ENCODE results near the gene RDH14. TPM values are rescaled to one million over a fixed set of nuclear protein-coding genes. Genes with fewer than 3 reads are reported as not detected.

The RDH14 gene
- 50.3 TPM for total RNA-seq
- long read RNA-seq, transcript RDH14-201 (2 exons, 1,587 nt), result major isoform, 125 of 134 reads
- long read RNA-seq, partial matches to known transcripts, result 0 of 134 reads
- long read RNA-seq, other reads (novel, unspliced or antisense), result 9 of 134 reads

GRCh38 chr2:18560031-18560796 is at the start of gene RDH14:
RDH14 (minus strand) TSS chr2:18560653; CDS start chr2:18560572, 81 bp downstream.
- DNase-seq (peak; percentile 95), ATAC-seq (peak; percentile 96)
- intact Hi-C loops (cut with micrococcal nuclease), result no loop called here

GRCh38 chr2:18610090-18610489 is 49.6 kb upstream of the RDH14 start:
- intact Hi-C loops (cut with micrococcal nuclease), result no loop called here
- no peak for DNase-seq
- peak; percentile 43 for ATAC-seq

- DNase-seq, result no peak
- intact Hi-C loops (cut with micrococcal nuclease), result no loop called here
- ATAC-seq, result no peak
These were observed 44.7 kb upstream of the RDH14 start for GRCh38 chr2:18605115-18605514.

- no peak for DNase-seq
- intact Hi-C loops (cut with micrococcal nuclease), result no loop called here
- no peak for ATAC-seq
These were observed 44.1 kb upstream of the RDH14 start for GRCh38 chr2:18604531-18604885.

- intact Hi-C loops (cut with micrococcal nuclease), result no loop called here
- DNase-seq (no peak), ATAC-seq (no peak)
These were observed 43.5 kb upstream of the RDH14 start for GRCh38 chr2:18603854-18604530.

- DNase-seq (no peak), ATAC-seq (no peak)
- intact Hi-C loops (cut with micrococcal nuclease), result no loop called here
These were observed 41.8 kb upstream of the RDH14 start for GRCh38 chr2:18602298-18602697.

- intact Hi-C loops (cut with micrococcal nuclease), result no loop called here
- DNase-seq (no peak), ATAC-seq (no peak)
These were observed 39.8 kb upstream of the RDH14 start for GRCh38 chr2:18600255-18600613.

GRCh38 chr2:18599509-18600254 is 39.2 kb upstream of the RDH14 start:
- DNase-seq (no peak), ATAC-seq (peak; percentile 65)
- intact Hi-C loops (cut with micrococcal nuclease), result no loop called here

- DNase-seq (no peak), ATAC-seq (peak; percentile 63)
- intact Hi-C loops (cut with micrococcal nuclease), result no loop called here
These were observed 38.5 kb upstream of the RDH14 start for GRCh38 chr2:18598848-18599484.

- intact Hi-C loops (cut with micrococcal nuclease), result no loop called here
These were observed 37.2 kb upstream of the RDH14 start for GRCh38 chr2:18597618-18598017.

GRCh38 chr2:18596993-18597392 is 36.5 kb upstream of the RDH14 start:
- DNase-seq, result no peak
- intact Hi-C loops (cut with micrococcal nuclease), result no loop called here
- peak; percentile 44 for ATAC-seq

More at GRCh38 chr2:18597618-18598017, 37.2 kb upstream of the RDH14 start:
- ATAC-seq (no peak), DNase-seq (no peak)

- DNase-seq, result no peak
- intact Hi-C loops (cut with micrococcal nuclease), result no loop called here
- ATAC-seq, result no peak
These were observed 33.0 kb upstream of the RDH14 start for GRCh38 chr2:18593496-18593895.

GRCh38 chr2:18592372-18592771 is 31.9 kb upstream of the RDH14 start:
- intact Hi-C loops (cut with micrococcal nuclease), result no loop called here
- DNase-seq, result no peak
- no peak for ATAC-seq

GRCh38 chr2:18589354-18589753 is 28.9 kb upstream of the RDH14 start, which contains the start of gene NT5C1B:
NT5C1B (minus strand) TSS chr2:18589569; CDS start chr2:18589468, 101 bp downstream.
- intact Hi-C loops (cut with micrococcal nuclease), result no loop called here
- no peak for DNase-seq
- ATAC-seq, result no peak

- no peak for DNase-seq
- ATAC-seq, result no peak
- intact Hi-C loops (cut with micrococcal nuclease), result no loop called here
These were observed 28.3 kb upstream of the RDH14 start for GRCh38 chr2:18588802-18589201.

- DNase-seq (no peak), ATAC-seq (no peak)
- intact Hi-C loops (cut with micrococcal nuclease), result no loop called here
These were observed 27.6 kb upstream of the RDH14 start for GRCh38 chr2:18588049-18588448.

GRCh38 chr2:18585526-18585925 is 25.1 kb upstream of the RDH14 start:
- ATAC-seq, result no peak

GRCh38 chr2:18584608-18584954 is 24.1 kb upstream of the RDH14 start:
- intact Hi-C loops (cut with micrococcal nuclease), result no loop called here
- no peak for ATAC-seq
- peak; percentile 20 for DNase-seq

More at GRCh38 chr2:18585526-18585925, 25.1 kb upstream of the RDH14 start:
- intact Hi-C loops (cut with micrococcal nuclease), result no loop called here
- DNase-seq, result no peak

GRCh38 chr2:18583905-18584607 is 23.6 kb upstream of the RDH14 start:
- DNase-seq (no peak), ATAC-seq (no peak)
- intact Hi-C loops (cut with micrococcal nuclease), result no loop called here

Measured in left ventricle myocardium superior (tissue), 1 donor.